Spleen (tissue), 7 donors: ENCODE results near the gene SNX8.

Experiments used
- POLR2A ChIP-seq, 3 donors: fragments of 450-650 bp; IDR thresholded peaks; one replicate each; pipeline ENCODE4 v1.5.1; 2017; ENCODE audit warnings: antibody characterized with exemption in 3 of 3, mild to moderate bottlenecking in 1 of 3
- POLR2AphosphoS5 ChIP-seq, 3 donors: sonication (generic); formaldehyde crosslinking; IDR thresholded peaks; one replicate each; pipeline ENCODE4 v1.5.1; 2017; ENCODE audit warnings: antibody characterized with exemption in 3 of 3
- TF ChIP-seq, protein P1 (sequence below), 11 experiments: fragments of 200-600 bp in 7 of 11; fragments of 450-650 bp in 4 of 11; sonication (generic) in 4 of 11; IDR thresholded peaks in 8 of 11; conservative IDR thresholded peaks in 3 of 11; 1 replicate in 7 of 11; 2 replicates in 4 of 11; pipeline versions ENCODE4 v1.4.0 to v1.8.0; 2016 to 2021; ENCODE audit warnings: antibody characterized with exemption in 11 of 11, inconsistent platforms in 4 of 11, mild to moderate bottlenecking in 1 of 11
- donor health status: DM: no; HTN: no; CAD: no; lungs with moderate emphysema.
- donor health status: DM: no; HTN: no; CAD: no.
- donor health status: DM: no; HTN: no; CAD: no.

- TF ChIP-seq POLR2A (IDR thresholded peaks at IDR 0.05) (no peak), POLR2AphosphoS5 (IDR thresholded peaks at IDR 0.05) (no peak)
- TF ChIP-seq, protein P1, sequence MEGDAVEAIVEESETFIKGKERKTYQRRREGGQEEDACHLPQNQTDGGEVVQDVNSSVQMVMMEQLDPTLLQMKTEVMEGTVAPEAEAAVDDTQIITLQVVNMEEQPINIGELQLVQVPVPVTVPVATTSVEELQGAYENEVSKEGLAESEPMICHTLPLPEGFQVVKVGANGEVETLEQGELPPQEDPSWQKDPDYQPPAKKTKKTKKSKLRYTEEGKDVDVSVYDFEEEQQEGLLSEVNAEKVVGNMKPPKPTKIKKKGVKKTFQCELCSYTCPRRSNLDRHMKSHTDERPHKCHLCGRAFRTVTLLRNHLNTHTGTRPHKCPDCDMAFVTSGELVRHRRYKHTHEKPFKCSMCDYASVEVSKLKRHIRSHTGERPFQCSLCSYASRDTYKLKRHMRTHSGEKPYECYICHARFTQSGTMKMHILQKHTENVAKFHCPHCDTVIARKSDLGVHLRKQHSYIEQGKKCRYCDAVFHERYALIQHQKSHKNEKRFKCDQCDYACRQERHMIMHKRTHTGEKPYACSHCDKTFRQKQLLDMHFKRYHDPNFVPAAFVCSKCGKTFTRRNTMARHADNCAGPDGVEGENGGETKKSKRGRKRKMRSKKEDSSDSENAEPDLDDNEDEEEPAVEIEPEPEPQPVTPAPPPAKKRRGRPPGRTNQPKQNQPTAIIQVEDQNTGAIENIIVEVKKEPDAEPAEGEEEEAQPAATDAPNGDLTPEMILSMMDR (IDR thresholded peaks at IDR 0.05 in 8 of 11, conservative IDR thresholded peaks at IDR 0.05 in 3 of 11) = no peak
These were observed 111.9 kb downstream of the SNX8 start for GRCh38 chr7:2202361-2202761.
